MM.1S (cell line): ENCODE measurements around the gene FAM114A2.

Source experiments
- DNase-seq: peaks from one replicate; pipeline ENCODE4 v3.0.0-alpha.2; 2015
- H2AFZ ChIP-seq: fragments of 300-600 bp; sonication (generic); 2 replicates; pipeline ENCODE4 v1.6.0; 2016; ENCODE audit warnings: antibody characterized with exemption, low read length
- H3F3A ChIP-seq: fragments of 300-600 bp; sonication (generic); 2 replicates; pipeline ENCODE4 v1.6.1; 2016; ENCODE audit warnings: mild to moderate bottlenecking, antibody characterized with exemption, low read length, moderate library complexity, mixed read lengths; ENCODE audit not compliant: insufficient read depth
- H3K27ac ChIP-seq: fragments of 300-600 bp; sonication (generic); 2 replicates; pipeline ENCODE4 v1.5.1; 2016; ENCODE audit warnings: mild to moderate bottlenecking, low read length
- H3K27me3 ChIP-seq: fragments of 300-600 bp; sonication (generic); replicated peaks from 2 replicates; pipeline ENCODE4 v1.6.0; 2016; ENCODE audit warnings: low read length; ENCODE audit not compliant: insufficient read depth
- H3K36me3 ChIP-seq: fragments of 300-600 bp; sonication (generic); replicated peaks from 2 replicates; pipeline ENCODE4 v1.6.1; 2016; ENCODE audit warnings: mild to moderate bottlenecking, low read length, mixed read lengths; ENCODE audit not compliant: insufficient read depth
- H3K4me1 ChIP-seq: fragments of 300-600 bp; sonication (generic); 2 replicates; pipeline ENCODE4 v1.6.1; 2016; ENCODE audit warnings: low read length, mixed read lengths
- H3K4me2 ChIP-seq: fragments of 300-600 bp; sonication (generic); 2 replicates; pipeline ENCODE4 v1.6.0; 2016; ENCODE audit warnings: low read depth, low read length
- H3K4me3 ChIP-seq: fragments of 300-600 bp; sonication (generic); 2 replicates; pipeline ENCODE4 v1.5.1; 2016; ENCODE audit warnings: low read length, mixed read lengths
- H3K79me2 ChIP-seq: fragments of 300-600 bp; sonication (generic); 2 replicates; pipeline ENCODE4 v1.6.1; 2016; ENCODE audit warnings: mixed run types, low read length, mixed read lengths
- H3K9ac ChIP-seq: fragments of 300-600 bp; sonication (generic); 2 replicates; pipeline ENCODE4 v1.6.1; 2016; ENCODE audit warnings: low read length, mixed read lengths
- H3K9me2 ChIP-seq: fragments of 300-600 bp; sonication (generic); replicated peaks from 2 replicates; pipeline ENCODE4 v1.6.1; 2016; ENCODE audit warnings: mild to moderate bottlenecking, low read length, mixed read lengths; ENCODE audit not compliant: insufficient read depth
- H3K9me3 ChIP-seq: fragments of 300-600 bp; sonication (generic); replicated peaks from 2 replicates; pipeline ENCODE4 v1.6.1; 2016; ENCODE audit warnings: mild to moderate bottlenecking, low read length, mixed read lengths; ENCODE audit not compliant: insufficient read depth
- H4K20me1 ChIP-seq: fragments of 300-600 bp; sonication (generic); 2 replicates; pipeline ENCODE4 v1.6.1; 2016; ENCODE audit warnings: mild to moderate bottlenecking, low read length, moderate library complexity, mixed read lengths; ENCODE audit not compliant: insufficient read depth
- CTCF ChIP-seq: fragments of 300-600 bp; sonication (generic); IDR thresholded peaks from 2 replicates; pipeline ENCODE4 v1.5.1; 2016; ENCODE audit warnings: antibody characterized with exemption, low read length, mixed read lengths
- EZH2 ChIP-seq: fragments of 300-600 bp; sonication (generic); optimal IDR thresholded peaks from 2 replicates; pipeline ENCODE3; 2017; ENCODE audit warnings: low read depth, mild to moderate bottlenecking, antibody characterized with exemption, low read length, mixed read lengths
- EZH2phosphoT487 ChIP-seq: fragments of 300-600 bp; sonication (generic); IDR thresholded peaks from 2 replicates; pipeline ENCODE4 v1.6.1; 2018; ENCODE audit warnings: antibody characterized with exemption, low read length

FAM114A2 gene

GRCh38 chr5:154010660-154011059 is 28.1 kb downstream of the FAM114A2 start:
- no peaks in the 10 kb centered on the region for H3K9me3 ChIP-seq
- H3F3A ChIP-seq = no peaks in the 10 kb centered on the region
- no peak for TF ChIP-seq EZH2phosphoT487
- no peak for TF ChIP-seq EZH2
- no peak for TF ChIP-seq CTCF
- H3K36me3 ChIP-seq = no peaks in the 10 kb centered on the region
- H3K79me2 ChIP-seq = no peaks in the 10 kb centered on the region
- no peaks in the 10 kb centered on the region for H3K4me1 ChIP-seq
- H4K20me1 ChIP-seq = no peaks in the 10 kb centered on the region
- H3K27me3 ChIP-seq = no peaks in the 10 kb centered on the region
- no peak overlapping the region for H3K4me3 ChIP-seq
- H3K4me2 ChIP-seq = no peak overlapping the region
- H3K9ac ChIP-seq = no peak overlapping the region
- no peaks in the 10 kb centered on the region for H3K9me2 ChIP-seq
- no peak for DNase-seq
- H2AFZ ChIP-seq = no peak overlapping the region
- no peak overlapping the region for H3K27ac ChIP-seq

- Histone ChIP-seq H3K27me3 (no peaks in the 10 kb centered on the region), H3K27ac (no peak overlapping the region), H3K9me2 (no peaks in the 10 kb centered on the region), H2AFZ (no peak overlapping the region), H3K9ac (no peak overlapping the region), H3K4me2 (no peak overlapping the region), H3K4me1 (no peaks in the 10 kb centered on the region), H3K4me3 (no peak overlapping the region), H3K9me3 (no peaks in the 10 kb centered on the region), H3K79me2 (no peaks in the 10 kb centered on the region), H3K36me3 (no peaks in the 10 kb centered on the region), H4K20me1 (no peaks in the 10 kb centered on the region), H3F3A (no peaks in the 10 kb centered on the region)
- no peak for DNase-seq
- no peak for TF ChIP-seq CTCF
- no peak for TF ChIP-seq EZH2
- no peak for TF ChIP-seq EZH2phosphoT487
Measured at GRCh38 chr5:154005648-154006047, 33.1 kb downstream of the FAM114A2 start.

- H3K79me2 ChIP-seq = no peaks in the 10 kb centered on the region
- DNase-seq = no peak
- no peaks in the 10 kb centered on the region for H4K20me1 ChIP-seq
- H3K9me2 ChIP-seq = no peaks in the 10 kb centered on the region
- no peaks in the 10 kb centered on the region for H3K36me3 ChIP-seq
- no peak overlapping the region for H3K4me3 ChIP-seq
- H2AFZ ChIP-seq = no peak overlapping the region
- H3K9ac ChIP-seq = no peak overlapping the region
- no peaks in the 10 kb centered on the region for H3K4me1 ChIP-seq
- no peaks in the 10 kb centered on the region for H3K27me3 ChIP-seq
- no peaks in the 10 kb centered on the region for H3F3A ChIP-seq
- H3K4me2 ChIP-seq = no peak overlapping the region
- H3K9me3 ChIP-seq = no peaks in the 10 kb centered on the region
- H3K27ac ChIP-seq = no peak overlapping the region
- TF ChIP-seq EZH2phosphoT487 = no peak
- no peak for TF ChIP-seq EZH2
- TF ChIP-seq CTCF = no peak
Measured at GRCh38 chr5:154002511-154003020, 36.1 kb downstream of the FAM114A2 start.
